Common myeloid progenitor, CD34-positive (primary cell): ENCODE measurements around the gene MYMK.

ENCODE experiments used
- CTCF ChIA-PET: fragments of 350-600 bp; sonication (Branson Sonifier 250); formaldehyde crosslinking; loops from one replicate; lab custom pipeline; 2021; ENCODE audit warnings: antibody characterized with exemption; lab: Charles Lee
- POLR2A ChIA-PET: fragments of 350-600 bp; sonication (Branson Sonifier 250); formaldehyde crosslinking; loops from one replicate; lab custom pipeline; 2021; ENCODE audit warnings: antibody characterized with exemption; lab: Charles Lee
- DNase-seq, 3 donors: peaks; one replicate each; pipeline versions ENCODE4 v3.0.0 to v3.0.0-alpha.2; 2013
- H3K27ac ChIP-seq, 2 experiments: 1 replicate in 1 of 2; 2 replicates in 1 of 2; pipeline ENCODE4 v1.7.0; 2013; ENCODE audit warnings: inconsistent platforms in 2 of 2, low read length in 2 of 2, mild to moderate bottlenecking in 2 of 2, low read depth in 1 of 2, moderate library complexity in 1 of 2; ENCODE audit not compliant: severe bottlenecking in 2 of 2, insufficient read depth in 1 of 2, poor library complexity in 1 of 2
- H3K27me3 ChIP-seq, 5 experiments: replicated peaks in 2 of 5; 1 replicate in 3 of 5; 2 replicates in 2 of 5; pipeline versions ENCODE4 v1.6.1 to v1.7.0; 2013; ENCODE audit warnings: low read length in 4 of 5, mild to moderate bottlenecking in 2 of 5, moderate library complexity in 2 of 5, inconsistent platforms in 1 of 5; ENCODE audit not compliant: insufficient read depth in 5 of 5, control insufficient read depth in 4 of 5
- H3K36me3 ChIP-seq, 4 experiments: 1 replicate in 2 of 4; 2 replicates in 2 of 4; pipeline versions ENCODE4 v1.6.1 to v1.7.0; 2013; ENCODE audit warnings: low read length in 3 of 4, control low read depth in 1 of 4, mild to moderate bottlenecking in 1 of 4; ENCODE audit not compliant: control insufficient read depth in 4 of 4, insufficient read depth in 4 of 4
- H3K4me1 ChIP-seq, 4 experiments: 1 replicate in 3 of 4; 2 replicates in 1 of 4; pipeline versions ENCODE4 v1.6.1 to v1.7.1; 2013; ENCODE audit warnings: low read length in 3 of 4, mild to moderate bottlenecking in 3 of 4, control low read depth in 1 of 4, inconsistent platforms in 1 of 4, moderate library complexity in 1 of 4; ENCODE audit not compliant: control insufficient read depth in 4 of 4, insufficient read depth in 4 of 4; ENCODE audit errors: control extremely low read depth in 1 of 4
- H3K4me3 ChIP-seq, 7 experiments: 1 replicate in 4 of 7; 2 replicates in 3 of 7; pipeline versions ENCODE4 v1.5.1 to v1.7.0; 2013; ENCODE audit warnings: mild to moderate bottlenecking in 7 of 7, low read length in 6 of 7, moderate library complexity in 6 of 7, inconsistent platforms in 2 of 7, low read depth in 2 of 7, control low read depth in 1 of 7; ENCODE audit not compliant: insufficient read depth in 4 of 7, control insufficient read depth in 1 of 7; ENCODE audit errors: extremely low read depth in 1 of 7
- H3K9me3 ChIP-seq, 5 experiments: 1 replicate in 4 of 5; 2 replicates in 1 of 5; pipeline versions ENCODE4 v1.6.1 to v1.7.1; 2013; ENCODE audit warnings: low read length in 4 of 5, mild to moderate bottlenecking in 2 of 5, inconsistent platforms in 1 of 5, low read depth in 1 of 5, moderate library complexity in 1 of 5; ENCODE audit not compliant: control insufficient read depth in 4 of 5, insufficient read depth in 2 of 5; ENCODE audit errors: control extremely low read depth in 1 of 5
- WGBS: methylation state at CpG from one replicate; pipeline ENCODE4 v1.1.5; 2013; ENCODE audit not compliant: insufficient coverage; 5-methylcytosine and 5-hydroxymethylcytosine counted together

MYMK gene

DNA sequence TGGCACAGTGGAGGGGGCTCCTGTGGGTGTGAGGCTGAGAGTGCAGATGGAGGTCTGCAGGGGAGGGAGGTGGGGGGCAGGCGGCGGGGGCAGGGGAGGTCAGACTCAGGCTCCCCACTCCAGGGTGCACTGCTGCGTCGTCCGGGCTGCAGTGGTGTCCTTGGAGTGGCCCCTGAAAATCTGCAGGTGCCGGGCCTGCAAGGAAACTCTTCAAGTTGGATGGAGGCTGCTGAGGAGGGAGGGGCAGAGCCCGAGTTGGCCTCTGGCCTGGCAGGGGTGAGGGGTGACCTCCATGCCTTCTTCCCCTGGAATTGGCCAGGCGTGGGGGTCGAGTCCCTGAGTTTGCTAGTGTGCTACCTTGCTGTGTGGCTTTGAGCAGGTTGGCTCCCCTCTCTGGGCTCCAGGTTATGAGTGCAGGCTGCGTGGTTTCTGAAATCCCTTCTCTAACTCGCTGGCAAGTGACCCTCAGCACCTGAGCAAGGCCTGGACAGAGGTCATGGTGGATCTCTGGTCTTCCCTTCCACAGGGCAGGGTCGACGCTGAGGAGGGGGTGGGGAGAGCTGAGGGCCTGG lies 10.6 kb upstream of the MYMK start:
- no peaks in the 10 kb centered on the region for H3K36me3 ChIP-seq
- H3K9me3 ChIP-seq: no peaks in the 10 kb centered on the region
- H3K4me3 ChIP-seq: peak overlapping the region in 1 of 7 experiments; percentile 49
- CTCF ChIA-PET: no interaction called here
- POLR2A ChIA-PET: no interaction called here
- peaks cover 0 to 66% (median 14%) of the 10 kb centered on the region in 5 experiments for H3K27me3 ChIP-seq
- peaks cover 0 to 42% (median 33%) of the 10 kb centered on the region in 4 experiments for H3K4me1 ChIP-seq
- DNase-seq: no peak
- no peak overlapping the region for H3K27ac ChIP-seq
- 89% methylated on average over 8 of the region's 13 CpGs for WGBS

DNA sequence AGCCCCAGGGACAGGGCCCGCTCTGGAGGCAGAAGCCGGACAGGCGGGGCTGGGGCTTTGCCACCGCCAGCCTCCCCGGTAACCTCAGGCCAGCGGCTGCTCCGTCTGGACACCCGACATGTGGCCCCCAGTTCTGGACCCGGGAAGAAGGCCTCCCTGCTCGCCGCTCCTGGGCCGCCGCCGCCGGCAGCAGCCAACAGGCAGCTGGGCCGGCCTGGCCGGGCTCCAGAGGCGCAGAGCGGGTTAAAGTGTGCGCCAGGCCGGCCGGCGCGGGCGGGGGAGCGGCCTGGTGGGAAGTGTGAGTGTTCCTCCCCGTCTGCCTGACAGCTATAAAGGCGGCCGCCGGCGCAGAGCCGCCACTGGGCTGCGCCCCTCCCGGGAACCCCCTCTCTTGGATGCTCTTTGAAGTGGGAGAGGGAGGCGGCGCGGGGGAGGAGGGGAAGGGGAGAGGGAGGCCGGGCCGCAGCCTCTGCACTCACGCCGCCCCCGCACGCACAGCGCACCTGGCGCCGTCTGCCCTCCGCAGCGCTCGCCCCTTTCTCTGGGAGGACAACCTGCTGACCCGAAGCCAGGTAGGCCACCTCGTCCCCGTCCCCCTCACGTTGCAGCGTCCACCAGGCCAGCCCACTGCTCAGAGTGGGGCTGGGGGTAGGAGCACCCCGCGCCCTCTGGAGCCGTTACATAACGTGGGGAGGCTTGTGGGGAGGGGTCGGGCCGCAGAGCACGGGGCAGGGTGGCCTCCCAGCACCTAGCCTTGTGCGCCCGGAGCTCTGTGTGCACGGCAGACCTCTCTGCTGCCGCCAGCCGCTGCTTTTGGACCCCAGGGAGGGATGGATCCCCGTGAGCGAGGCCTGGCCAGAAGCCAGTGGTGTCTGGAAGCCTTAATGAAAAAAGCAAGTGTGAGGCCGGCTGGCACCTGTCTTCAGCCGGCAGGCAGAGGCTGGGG lies 9.9 kb upstream of the MYMK start, which contains the start of gene ADAMTSL2:
Gene ADAMTSL2 (plus strand): TSS at position 359 of the 946 bp plus-strand sequence. CDS start 2,009 bp downstream, outside the sequence.
- peak; percentile 39 to 75 (median 74) for DNase-seq
- Histone ChIP-seq H3K27ac (no peak within 1 kb of the TSS), H3K36me3 (no peaks in the 10 kb centered on the region), H3K4me1 (peaks cover 0 to 35% (median 27%) of the 10 kb centered on the region in 4 experiments), H3K9me3 (no peaks in the 10 kb centered on the region), H3K27me3 (peaks cover 0 to 58% (median 11%) of the 10 kb centered on the region in 5 experiments), H3K4me3 (peak within 1 kb of the TSS in 2 of 7 experiments; percentile 46 to 49)
- ChIA-PET CTCF (interaction anchor here (0.9 to 5.7 kb wide), 8 partner anchors 16 to 226 kb away, joined by 3 to 39 read pairs (median 5); no protein-coding TSS in a partner anchor), POLR2A (interaction anchor here (0.7 to 1.0 kb wide), 2 partner anchors 9 to 50 kb away, joined by 3 read pairs; no protein-coding TSS in a partner anchor)
- 4% methylated on average over 41 of the region's 70 CpGs for WGBS

DNA sequence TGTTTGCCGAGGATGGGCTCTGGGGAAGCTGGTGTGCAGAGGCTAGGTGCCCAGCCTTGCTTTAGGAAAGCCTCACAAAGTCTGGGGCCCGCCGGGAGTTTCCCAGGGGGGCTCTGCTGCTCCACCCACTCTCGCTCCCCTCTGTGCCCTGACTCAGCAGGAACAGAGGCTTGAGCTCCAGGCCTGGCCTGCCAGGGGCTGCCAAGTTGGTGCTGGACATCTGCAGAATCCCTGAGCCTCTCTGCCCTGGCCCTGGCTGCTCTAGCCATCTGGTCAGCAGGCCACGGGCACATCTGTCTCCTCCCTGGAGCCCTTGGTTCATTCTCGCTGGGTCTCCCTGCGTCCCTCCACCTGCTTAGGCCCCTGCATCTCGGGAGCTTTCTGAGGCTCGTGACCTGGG lies 9.1 kb upstream of the MYMK start:
- peak in 2 of 3 donors; percentile 55 to 61 for DNase-seq
- ChIA-PET CTCF (interaction anchor here (0.9 to 5.7 kb wide), 10 partner anchors 17 to 227 kb away, joined by 3 to 39 read pairs (median 4); no protein-coding TSS in a partner anchor), POLR2A (interaction anchor here (0.7 to 1.0 kb wide), 2 partner anchors 10 to 51 kb away, joined by 3 read pairs; no protein-coding TSS in a partner anchor)
- peak overlapping the region in 2 of 7 experiments; percentile 46 to 49 for H3K4me3 ChIP-seq
- peaks cover 0 to 51% (median 11%) of the 10 kb centered on the region in 5 experiments for H3K27me3 ChIP-seq
- H3K27ac ChIP-seq: no peak overlapping the region
- no peaks in the 10 kb centered on the region for H3K36me3 ChIP-seq
- peaks cover 0 to 29% (median 23%) of the 10 kb centered on the region in 4 experiments for H3K4me1 ChIP-seq
- no peaks in the 10 kb centered on the region for H3K9me3 ChIP-seq
- WGBS: 37% methylated on average over 9 of the region's 9 CpGs

DNA sequence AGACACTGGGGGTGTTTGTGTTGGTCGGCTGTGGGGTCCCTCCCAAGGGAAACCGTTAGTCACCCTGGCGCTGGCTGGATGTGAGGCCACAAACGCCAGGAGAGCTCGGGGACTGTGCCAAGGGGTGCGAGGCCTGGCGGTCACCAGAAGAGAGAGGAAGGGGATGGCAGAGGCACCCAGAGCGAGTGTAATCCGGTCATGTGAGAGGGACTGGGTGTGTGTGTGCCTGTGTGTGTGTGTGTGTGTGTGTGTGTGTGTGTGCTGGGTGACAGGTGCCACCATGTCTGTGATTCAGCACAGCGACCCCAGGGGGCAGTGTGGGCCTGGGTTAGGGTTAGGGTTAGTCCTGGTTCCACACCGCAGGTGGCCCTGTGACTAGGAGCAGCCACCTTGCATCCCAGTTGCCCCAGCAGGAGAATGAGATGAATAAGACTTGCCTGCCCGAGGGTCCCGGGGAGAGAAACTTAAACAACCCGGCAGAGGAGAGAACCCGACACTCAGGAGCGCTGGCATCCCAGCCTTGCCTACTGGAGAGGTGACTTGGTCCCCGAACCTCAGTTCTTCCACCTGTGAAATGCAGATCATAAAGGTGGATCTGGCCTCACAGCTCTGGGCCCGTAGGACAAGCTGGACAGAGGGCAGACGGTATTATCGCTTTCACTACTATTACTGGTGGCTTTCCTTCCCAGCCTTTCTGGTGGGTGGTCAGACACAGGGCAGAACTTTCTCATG lies 8.3 kb upstream of the MYMK start:
- ChIA-PET POLR2A (interaction anchor here (1.0 kb wide), 1 partner anchor 52 kb away, joined by 3 read pairs; no protein-coding TSS in a partner anchor), CTCF (interaction anchor here (0.9 to 5.7 kb wide), 15 partner anchors 9 to 228 kb away, joined by 3 to 39 read pairs (median 3); partner anchors contain the start of gene MYMK)
- DNase-seq: peak; percentile 85 to 91 (median 90)
- 44% methylated on average over 19 of the region's 20 CpGs for WGBS
- Histone ChIP-seq H3K4me1 (peaks cover 0 to 28% (median 23%) of the 10 kb centered on the region in 4 experiments), H3K9me3 (no peaks in the 10 kb centered on the region), H3K27ac (no peak overlapping the region), H3K27me3 (peaks cover 0 to 43% (median 11%) of the 10 kb centered on the region in 5 experiments), H3K4me3 (no peak overlapping the region), H3K36me3 (no peaks in the 10 kb centered on the region)

DNA sequence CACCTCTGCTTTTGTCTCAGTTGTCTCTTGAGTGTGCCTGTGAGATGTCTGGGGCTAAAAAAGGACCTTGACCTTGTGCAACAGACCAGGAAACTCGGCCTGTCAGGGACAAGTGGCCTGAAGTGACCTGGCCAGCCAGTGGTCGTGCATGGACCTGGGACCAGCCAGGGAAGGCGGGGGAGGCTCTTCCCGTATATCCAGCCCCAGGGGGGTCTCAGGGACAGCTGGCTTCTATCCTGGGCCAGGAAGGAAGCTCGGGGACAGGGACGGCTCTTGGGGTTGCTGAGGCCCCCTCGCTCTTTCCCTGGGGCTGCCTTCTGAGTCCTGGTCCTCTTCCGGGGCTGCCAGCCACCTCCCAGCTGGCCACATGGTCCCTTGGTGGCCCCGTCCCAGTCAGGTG lies 6.5 kb upstream of the MYMK start:
- ChIA-PET CTCF (interaction anchor here (0.6 to 5.7 kb wide), 4 partner anchors 17 to 262 kb away, joined by 3 to 39 read pairs (median 3); no protein-coding TSS in a partner anchor), POLR2A (no interaction called here)
- H3K27ac ChIP-seq: no peak overlapping the region

DNA sequence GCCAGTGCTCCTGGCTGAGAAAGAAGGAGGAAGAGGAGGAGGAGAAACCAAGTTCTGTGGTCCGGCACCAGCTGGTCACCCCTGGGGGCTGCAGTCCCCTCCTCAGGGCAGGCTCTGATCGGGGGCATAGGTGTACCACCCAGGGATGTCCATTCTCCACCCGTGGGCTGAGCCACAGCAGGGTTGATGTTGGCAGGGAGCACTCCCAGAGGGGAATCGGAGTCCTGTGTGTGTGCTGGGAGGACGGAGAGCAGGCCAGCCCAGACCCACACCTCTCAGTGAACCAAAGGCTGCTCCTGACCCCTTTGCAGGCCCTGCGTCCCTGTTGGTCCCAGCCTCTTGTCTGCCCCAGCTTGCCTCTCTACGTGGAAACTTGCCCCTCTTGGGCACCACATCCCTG lies 5.1 kb upstream of the MYMK start:
- CTCF ChIA-PET: interaction anchor here (1.2 to 5.7 kb wide), 3 partner anchors 10 to 196 kb away, joined by 3 to 39 read pairs (median 4); no protein-coding TSS in a partner anchor
- POLR2A ChIA-PET: interaction anchor here (0.8 to 1.2 kb wide), 2 partner anchors 12 to 61 kb away, joined by 3 read pairs; no protein-coding TSS in a partner anchor
- no peaks in the 10 kb centered on the region for H3K9me3 ChIP-seq
- no peak overlapping the region for H3K27ac ChIP-seq
- H3K4me3 ChIP-seq: no peak overlapping the region
- peaks cover 0 to 32% (median 29%) of the 10 kb centered on the region in 4 experiments for H3K4me1 ChIP-seq
- no peaks in the 10 kb centered on the region for H3K36me3 ChIP-seq
- H3K27me3 ChIP-seq: peaks cover 0 to 15% (median 8%) of the 10 kb centered on the region in 5 experiments
- no peak for DNase-seq
- WGBS: 98% methylated on average over 5 of the region's 7 CpGs

More for the DNA sequence above, 6.5 kb upstream of the MYMK start:
- 95% methylated on average over 9 of the region's 9 CpGs for WGBS
- Histone ChIP-seq H3K36me3 (no peaks in the 10 kb centered on the region), H3K4me3 (no peak overlapping the region), H3K9me3 (no peaks in the 10 kb centered on the region), H3K4me1 (peaks cover 0 to 34% (median 31%) of the 10 kb centered on the region in 4 experiments), H3K27me3 (peaks cover 0 to 27% (median 10%) of the 10 kb centered on the region in 5 experiments)
- DNase-seq: no peak
